ENCODE data around the gene KCNJ8. TPM values are rescaled to one million over a fixed set of nuclear protein-coding genes. Genes with fewer than 3 reads are reported as not detected.

Gene KCNJ8
- total RNA-seq, 1 experiment from 2014 or later, result 0.22 TPM

DNA sequence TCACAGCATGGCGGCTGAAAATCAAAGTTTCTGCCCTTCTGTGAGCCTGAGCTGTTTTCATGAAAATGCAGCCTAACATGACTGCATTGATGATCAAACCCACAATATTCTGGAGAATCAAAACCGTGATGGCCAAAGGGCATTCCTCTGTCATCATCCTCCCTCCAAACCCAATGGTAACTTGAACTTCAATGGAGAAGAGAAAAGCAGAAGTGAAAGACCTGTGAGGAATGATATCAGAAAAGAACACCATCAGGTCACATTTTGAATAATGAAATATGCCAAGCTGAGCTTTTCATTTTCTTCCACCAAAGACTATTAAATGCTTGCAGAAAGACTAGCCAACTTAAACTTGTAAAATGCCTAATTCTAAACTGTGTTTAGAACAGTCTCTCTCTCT, 8.1 kb downstream of the KCNJ8 start:
- no peak overlapping the region for H3K4me2 ChIP-seq (ENCODE audit: insufficient read depth, insufficient read length, low read length)
- no peak overlapping the region for H3T11ph ChIP-seq (ENCODE audit: low read length)
- H2AFZ ChIP-seq (ENCODE audit: low read length), result no peak overlapping the region
- no peak overlapping the region for H4K91ac ChIP-seq (ENCODE audit: insufficient read length, low read depth, low read length)
- H3K27ac Mint-ChIP-seq, result no peak overlapping the region
- no peaks in the 10 kb centered on the region for H3K4me1 Mint-ChIP-seq
- no peak overlapping the region for H2BK12ac ChIP-seq (ENCODE audit: insufficient read length, low read depth, low read length)
- no peaks in the 10 kb centered on the region for H3K23me2 ChIP-seq (ENCODE audit: insufficient read length, low read depth, low read length, poor library complexity, severe bottlenecking)
- H4K20me1 ChIP-seq (ENCODE audit: control insufficient read depth, insufficient read depth, insufficient read length), result no peaks in the 10 kb centered on the region
- H3K27me3 Mint-ChIP-seq (ENCODE audit: low read depth), result peaks cover 14% of the 10 kb centered on the region
- no peak overlapping the region for H3K27ac ChIP-seq (ENCODE audit: insufficient read length, low read depth, low read length)
- DNase-seq, result no peak
- no peak overlapping the region for H3K18ac ChIP-seq (ENCODE audit: insufficient read length, low read depth, low read length)
- H3K27me3 ChIP-seq (ENCODE audit: insufficient read depth, low read length), result no peaks in the 10 kb centered on the region
- H3K36me3 Mint-ChIP-seq (ENCODE audit: insufficient read depth in 1 of 3, low read depth in 3 of 3), result no peaks in the 10 kb centered on the region
- H3K56ac ChIP-seq (ENCODE audit: insufficient read length, low read depth, low read length), result no peak overlapping the region
- no peak overlapping the region for H2AK5ac ChIP-seq (ENCODE audit: insufficient read length, low read length)
- no peak overlapping the region for H3K9ac ChIP-seq (ENCODE audit: extremely low read depth, insufficient read length, low read length)
- H3K9me3 ChIP-seq (ENCODE audit: control insufficient read depth, low read depth, low read length), result no peaks in the 10 kb centered on the region
- no peak overlapping the region for H4K8ac ChIP-seq (replicated peaks; ENCODE audit: insufficient read length, low read depth, low read length)
- no peak overlapping the region for H2BK120ac ChIP-seq (ENCODE audit: low read depth, low read length, poor library complexity, severe bottlenecking)
- no peak overlapping the region for H2BK20ac ChIP-seq (ENCODE audit: low read depth, low read length, poor library complexity, severe bottlenecking)
- no peak overlapping the region for H3K4ac ChIP-seq (ENCODE audit: low read depth, low read length)
- no peak overlapping the region for H3K14ac ChIP-seq (ENCODE audit: insufficient read depth, low read length)
- no peak overlapping the region for H3K23ac ChIP-seq (ENCODE audit: insufficient read length, low read depth, low read length)
- H3K4me1 ChIP-seq (ENCODE audit: insufficient read depth, low read length), result no peaks in the 10 kb centered on the region
- H2BK5ac ChIP-seq (ENCODE audit: insufficient read length, low read length), result no peak overlapping the region
- WGBS (ENCODE audit: extremely low coverage, insufficient read length, low lambda C conversion rate), result no CpG with 5 or more reads among the region's 2 CpGs
- H3K4me3 Mint-ChIP-seq, result no peak overlapping the region
- TF ChIP-seq, protein P1, sequence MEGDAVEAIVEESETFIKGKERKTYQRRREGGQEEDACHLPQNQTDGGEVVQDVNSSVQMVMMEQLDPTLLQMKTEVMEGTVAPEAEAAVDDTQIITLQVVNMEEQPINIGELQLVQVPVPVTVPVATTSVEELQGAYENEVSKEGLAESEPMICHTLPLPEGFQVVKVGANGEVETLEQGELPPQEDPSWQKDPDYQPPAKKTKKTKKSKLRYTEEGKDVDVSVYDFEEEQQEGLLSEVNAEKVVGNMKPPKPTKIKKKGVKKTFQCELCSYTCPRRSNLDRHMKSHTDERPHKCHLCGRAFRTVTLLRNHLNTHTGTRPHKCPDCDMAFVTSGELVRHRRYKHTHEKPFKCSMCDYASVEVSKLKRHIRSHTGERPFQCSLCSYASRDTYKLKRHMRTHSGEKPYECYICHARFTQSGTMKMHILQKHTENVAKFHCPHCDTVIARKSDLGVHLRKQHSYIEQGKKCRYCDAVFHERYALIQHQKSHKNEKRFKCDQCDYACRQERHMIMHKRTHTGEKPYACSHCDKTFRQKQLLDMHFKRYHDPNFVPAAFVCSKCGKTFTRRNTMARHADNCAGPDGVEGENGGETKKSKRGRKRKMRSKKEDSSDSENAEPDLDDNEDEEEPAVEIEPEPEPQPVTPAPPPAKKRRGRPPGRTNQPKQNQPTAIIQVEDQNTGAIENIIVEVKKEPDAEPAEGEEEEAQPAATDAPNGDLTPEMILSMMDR (conservative IDR thresholded peaks at IDR 0.05), result no peak
- H3K79me2 ChIP-seq (ENCODE audit: insufficient read depth, low read length), result no peaks in the 10 kb centered on the region
- no peaks in the 10 kb centered on the region for H3K79me1 ChIP-seq (ENCODE audit: insufficient read depth, low read depth, low read length, poor library complexity, severe bottlenecking)
- no peak overlapping the region for H4K5ac ChIP-seq (ENCODE audit: insufficient read length, low read depth, low read length)
- H2BK15ac ChIP-seq (ENCODE audit: low read depth, low read length), result no peak overlapping the region
- H3K9me3 Mint-ChIP-seq, result no peaks in the 10 kb centered on the region
